GM23338 (cell line): ENCODE results near the gene EPRS1. TPM values are rescaled to one million over a fixed set of nuclear protein-coding genes. Genes with fewer than 3 reads are reported as not detected.

Experiments used
- CREB1 ChIP-seq: fragments of 250-450 bp; sonication (Bioruptor Pico); IDR thresholded peaks from 2 replicates; pipeline ENCODE4 v1.5.0; 2020; ENCODE audit warnings: low read depth, mild to moderate bottlenecking, moderate library complexity
- CTCF ChIP-seq, 2 experiments: fragments of 200-600 bp in 1 of 2; sonication (generic) in 1 of 2; conservative IDR thresholded peaks; 2 replicates each; pipeline versions ENCODE4 v1.5.1 to v1.6.1; 2016 to 2017; ENCODE audit warnings: antibody characterized with exemption in 2 of 2, low read depth in 2 of 2, mild to moderate bottlenecking in 2 of 2, moderate library complexity in 1 of 2
- EZH2phosphoT487 ChIP-seq: fragments of 200-600 bp; sonication (generic); IDR thresholded peaks from one replicate; pipeline ENCODE4 v1.8.1; 2018; ENCODE audit warnings: antibody characterized with exemption; ENCODE audit not compliant: unreplicated experiment
- NANOG ChIP-seq: IDR thresholded peaks from 2 replicates; pipeline ENCODE4 v1.6.1; 2016; ENCODE audit warnings: antibody characterized with exemption, borderline replicate concordance
- POLR2AphosphoS5 ChIP-seq: IDR thresholded peaks from 2 replicates; pipeline ENCODE4 v1.6.1; 2016; ENCODE audit warnings: antibody characterized with exemption, low read depth
- REST ChIP-seq: IDR thresholded peaks from one replicate; pipeline ENCODE4 v1.6.1; 2018; ENCODE audit warnings: antibody characterized with exemption; ENCODE audit not compliant: unreplicated experiment
- STAT1 ChIP-seq: IDR thresholded peaks from one replicate; pipeline ENCODE4 v1.6.1; 2016; ENCODE audit warnings: antibody characterized with exemption; ENCODE audit not compliant: unreplicated experiment
- ZNF114 ChIP-seq: fragments of 250-450 bp; sonication (Bioruptor Pico); IDR thresholded peaks from 2 replicates; pipeline ENCODE4 v1.5.0; 2020; ENCODE audit warnings: mild to moderate bottlenecking, moderate library complexity
- polyA plus RNA-seq: library from polyadenylated mRNA; unstranded; fragments of >200 nt; fragmentation: Nextera tagmentation; extraction: Ambion mirVana; gene quantifications from 2 replicates; pipeline ENCODE4 v1.2.1, GENCODE V29; 2016
- total RNA-seq: library from RNA; depleted of rRNA; stranded (reverse); fragments of >200 nt; shearing (Covaris generic); gene quantifications from 2 replicates; pipeline ENCODE4 v1.2.3, GENCODE V29; 2014; rRNA removed

EPRS1 gene
- total and polyA plus RNA-seq, 2 experiments from 2014 or later, result 133 to 158 TPM

DNA sequence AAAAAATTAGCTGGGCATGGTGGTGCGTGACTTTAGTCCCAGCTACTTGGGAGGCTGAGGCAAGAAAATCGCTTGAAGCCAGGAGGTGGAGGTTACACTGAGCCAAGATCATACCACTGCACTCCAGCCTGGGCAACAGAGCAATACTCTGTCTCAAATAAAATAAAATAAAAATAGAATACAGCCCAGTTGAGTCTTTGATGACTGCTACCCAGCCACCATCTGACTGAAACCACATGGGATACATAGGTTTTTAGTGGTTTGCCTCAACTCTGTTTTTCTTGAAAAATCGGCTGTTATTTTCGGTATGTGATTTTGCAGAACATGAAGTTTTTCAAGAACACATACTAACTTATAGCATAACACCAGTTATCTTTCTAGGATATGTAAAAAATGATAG is 46.5 kb downstream of the EPRS1 start (continued):
- TF ChIP-seq POLR2AphosphoS5 (no peak), CTCF (conservative IDR thresholded peaks at IDR 0.05; ENCODE audit: low read depth in 2 of 2) (no peak), NANOG (no peak), ZNF114 (CRISPR knock-in tag) (no peak), STAT1 (no peak), REST (no peak), CREB1 (CRISPR knock-in tag) (no peak), EZH2phosphoT487 (no peak)

Other genes starting within 250 kb of the EPRS1 start
- gene SLC30A10, start 117.9 kb downstream of the EPRS1 start, total RNA-seq, result 0.47 and 1.1 TPM in 2 replicates
- gene SLC30A10, start 117.9 kb downstream of the EPRS1 start, polyA plus RNA-seq, result 0.17 and 0.47 TPM in 2 replicates
- 16.9 and 17.2 TPM in 2 replicates for gene BPNT1, start 43.3 kb upstream of the EPRS1 start, total RNA-seq
- gene BPNT1, start 43.3 kb upstream of the EPRS1 start, polyA plus RNA-seq, result 8.9 and 9.6 TPM in 2 replicates
- 74.4 and 75.6 TPM in 2 replicates for gene IARS2, start 47.6 kb upstream of the EPRS1 start, total RNA-seq
- gene IARS2, start 47.6 kb upstream of the EPRS1 start, polyA plus RNA-seq, result 29.7 and 33.3 TPM in 2 replicates
- gene RAB3GAP2, start 225.9 kb upstream of the EPRS1 start, total RNA-seq, result 41.6 and 44.6 TPM in 2 replicates
- 15.7 and 19.4 TPM in 2 replicates for gene RAB3GAP2, start 225.9 kb upstream of the EPRS1 start, polyA plus RNA-seq